NCI-H1048 (cell line): ENCODE results near the gene KCNK6.

Source experiments
- DNase-seq: peaks from one replicate; lab custom pipeline; 2025; lab: John Stamatoyannopoulos, UW

KCNK6 gene

DNA sequence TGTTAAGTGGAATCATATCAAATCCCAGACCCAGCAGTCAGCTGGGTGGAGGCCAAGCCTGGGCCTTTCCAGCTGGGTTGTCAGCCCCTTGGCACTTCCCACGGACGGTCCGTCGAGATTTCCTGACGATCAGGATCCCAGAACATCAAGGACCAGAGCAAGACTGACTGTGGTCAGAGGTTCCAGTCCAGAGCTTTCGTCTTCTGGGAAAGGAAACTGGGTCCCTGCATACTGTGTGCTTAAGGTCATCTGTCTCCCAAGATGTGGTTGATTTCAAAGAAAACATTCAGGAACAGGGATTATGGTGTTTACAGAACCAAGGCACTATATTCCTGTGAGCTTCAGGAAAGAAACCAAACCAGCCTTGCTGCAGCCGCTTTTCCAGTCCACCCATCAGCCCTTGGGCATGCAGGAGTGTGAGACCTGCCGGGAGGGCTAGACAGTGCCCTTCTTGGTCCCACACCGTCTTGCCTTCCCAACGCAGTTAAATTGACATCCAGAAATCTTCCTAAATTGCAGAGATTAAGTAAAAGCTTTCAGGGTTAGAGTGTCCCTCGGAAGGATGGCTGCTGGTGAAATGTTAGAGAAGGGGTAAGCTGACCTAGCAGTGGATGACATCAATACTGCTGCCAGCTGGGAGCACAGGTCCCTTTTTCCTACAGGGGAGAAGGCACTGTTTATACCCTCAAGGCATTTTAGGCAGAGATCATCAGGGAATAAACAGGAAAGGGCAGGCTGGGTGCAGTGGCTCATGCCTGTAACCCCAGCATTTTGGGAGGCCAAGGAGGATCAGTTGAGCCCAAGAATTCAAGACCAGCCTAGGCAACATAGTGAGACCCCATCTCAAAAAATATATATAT is 20.6 kb upstream of the KCNK6 start:
- DNase-seq: no peak

GRCh38 chr19:38303517-38304351 is 15.9 kb upstream of the KCNK6 start, which contains the start of gene C19orf33:
Gene C19orf33 (plus strand): TSS chr19:38304251. CDS start chr19:38304262, 11 bp downstream.
- DNase-seq: no peak

- DNase-seq: no peak
Observed at GRCh38 chr19:38304352-38304865, 15.2 kb upstream of the KCNK6 start.

DNA sequence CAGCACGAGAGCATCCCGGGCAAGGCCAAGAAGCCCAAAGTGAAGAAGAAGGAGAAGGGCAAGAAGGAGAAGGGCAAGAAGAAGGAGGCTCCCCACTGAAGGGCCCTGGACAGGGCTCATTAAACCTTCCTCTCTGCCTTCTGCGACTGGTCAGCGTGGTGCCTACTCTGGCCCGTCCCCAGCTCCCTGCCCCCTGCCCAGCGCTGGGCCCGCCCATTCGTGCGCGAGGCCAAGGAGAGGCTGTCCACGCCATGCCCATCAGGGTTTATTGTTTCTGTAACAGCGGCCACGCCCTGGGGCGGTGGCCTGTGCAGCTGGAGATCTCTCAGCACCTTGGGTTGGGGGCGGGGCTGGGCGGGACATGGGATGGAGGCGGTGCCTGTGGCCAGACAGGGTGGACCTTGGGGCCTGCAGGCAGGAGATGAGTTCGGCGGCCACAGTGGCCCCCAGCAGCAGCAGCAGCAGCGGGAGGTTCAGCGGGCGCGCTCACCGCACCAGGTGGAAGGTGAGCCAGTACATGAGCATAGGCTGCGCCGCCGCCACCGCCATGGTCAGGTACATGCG is 14.7 kb upstream of the KCNK6 start:
- no peak for DNase-seq

GRCh38 chr19:38306236-38306635 is 13.4 kb upstream of the KCNK6 start:
- no peak for DNase-seq

DNA sequence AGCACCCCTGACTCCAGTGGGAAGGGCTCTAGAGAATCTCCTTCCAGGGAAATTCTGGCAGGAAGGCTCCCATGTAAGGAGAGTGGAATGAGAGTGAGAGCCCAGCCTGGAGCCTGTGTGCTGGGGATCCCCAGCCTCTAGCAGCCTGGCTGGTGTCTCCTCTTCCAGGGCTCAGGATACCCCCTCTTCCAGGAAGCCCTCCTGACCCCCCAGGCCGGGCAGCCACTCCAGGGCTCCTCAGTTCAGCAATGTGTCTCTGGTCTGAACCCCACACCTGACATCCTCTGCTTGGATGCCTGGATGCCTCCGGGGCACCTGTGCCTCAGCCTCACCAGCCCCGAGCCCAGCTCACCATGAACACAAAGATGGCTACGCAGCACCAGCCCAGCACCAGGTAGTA is 12.6 kb upstream of the KCNK6 start:
- no peak for DNase-seq

DNA sequence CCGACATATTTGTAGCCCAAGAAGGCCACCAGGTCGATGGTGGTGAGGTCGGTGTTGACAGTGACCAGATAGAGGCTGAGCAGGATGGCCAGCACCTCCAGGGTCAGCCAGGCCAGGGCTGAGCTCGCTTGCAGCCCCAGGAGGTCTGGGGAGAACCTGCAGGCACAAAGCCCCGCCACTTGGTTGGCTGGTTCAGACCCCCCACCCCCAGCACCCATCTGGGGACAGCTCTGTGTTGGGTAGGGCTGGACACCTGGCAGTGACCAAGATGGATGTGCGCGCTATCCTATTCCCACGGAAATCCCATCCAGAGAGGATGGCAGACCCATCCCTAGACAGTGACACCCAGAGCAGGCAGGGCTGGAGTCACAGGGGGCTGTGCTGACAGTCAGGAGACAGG is 12.0 kb upstream of the KCNK6 start:
- no peak for DNase-seq

DNA sequence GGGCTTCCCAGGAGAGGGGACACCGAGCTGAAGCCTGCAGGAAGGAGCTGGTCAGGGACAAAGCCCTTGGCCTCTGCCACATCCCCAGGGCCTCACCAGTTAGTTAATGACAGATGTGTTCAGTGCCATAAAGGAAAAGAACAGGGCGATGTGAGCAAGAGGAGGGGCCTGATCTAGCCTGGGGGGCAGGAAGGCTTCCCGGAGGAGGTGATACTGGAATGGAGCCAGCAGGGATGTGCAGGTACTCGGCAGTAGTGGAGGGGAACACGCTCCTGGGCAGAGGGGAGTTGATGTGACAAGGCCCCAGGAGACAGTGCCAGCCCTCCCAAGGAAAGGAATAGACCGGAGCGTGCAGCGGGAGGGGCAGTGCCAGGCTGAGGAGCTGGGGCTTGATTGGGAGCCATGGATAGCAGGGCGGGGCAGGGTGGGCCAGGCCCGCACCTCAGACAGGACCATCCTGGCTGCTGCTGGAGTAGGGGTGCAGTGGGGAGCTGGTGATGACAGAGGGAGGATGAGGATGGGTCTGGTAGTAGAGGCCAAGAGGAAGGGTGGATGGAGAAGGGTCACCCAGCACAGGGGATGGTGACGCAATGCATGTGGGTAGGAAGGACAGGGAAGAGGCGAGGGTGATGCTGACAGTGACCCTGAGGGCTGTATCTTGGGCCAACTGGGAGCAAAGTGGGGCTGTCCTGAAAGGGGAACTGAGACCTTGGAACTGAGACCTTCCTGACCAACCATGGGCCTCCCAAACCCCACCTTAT is 11.5 kb upstream of the KCNK6 start:
- DNase-seq: no peak

- DNase-seq: no peak
Observed at GRCh38 chr19:38308926-38309614, 10.6 kb upstream of the KCNK6 start.

GRCh38 chr19:38309615-38310278 is 9.9 kb upstream of the KCNK6 start:
- no peak for DNase-seq

GRCh38 chr19:38310279-38310670 is 9.4 kb upstream of the KCNK6 start:
- DNase-seq: no peak

- DNase-seq: no peak
Observed at GRCh38 chr19:38310986-38311385, 8.7 kb upstream of the KCNK6 start.

DNA sequence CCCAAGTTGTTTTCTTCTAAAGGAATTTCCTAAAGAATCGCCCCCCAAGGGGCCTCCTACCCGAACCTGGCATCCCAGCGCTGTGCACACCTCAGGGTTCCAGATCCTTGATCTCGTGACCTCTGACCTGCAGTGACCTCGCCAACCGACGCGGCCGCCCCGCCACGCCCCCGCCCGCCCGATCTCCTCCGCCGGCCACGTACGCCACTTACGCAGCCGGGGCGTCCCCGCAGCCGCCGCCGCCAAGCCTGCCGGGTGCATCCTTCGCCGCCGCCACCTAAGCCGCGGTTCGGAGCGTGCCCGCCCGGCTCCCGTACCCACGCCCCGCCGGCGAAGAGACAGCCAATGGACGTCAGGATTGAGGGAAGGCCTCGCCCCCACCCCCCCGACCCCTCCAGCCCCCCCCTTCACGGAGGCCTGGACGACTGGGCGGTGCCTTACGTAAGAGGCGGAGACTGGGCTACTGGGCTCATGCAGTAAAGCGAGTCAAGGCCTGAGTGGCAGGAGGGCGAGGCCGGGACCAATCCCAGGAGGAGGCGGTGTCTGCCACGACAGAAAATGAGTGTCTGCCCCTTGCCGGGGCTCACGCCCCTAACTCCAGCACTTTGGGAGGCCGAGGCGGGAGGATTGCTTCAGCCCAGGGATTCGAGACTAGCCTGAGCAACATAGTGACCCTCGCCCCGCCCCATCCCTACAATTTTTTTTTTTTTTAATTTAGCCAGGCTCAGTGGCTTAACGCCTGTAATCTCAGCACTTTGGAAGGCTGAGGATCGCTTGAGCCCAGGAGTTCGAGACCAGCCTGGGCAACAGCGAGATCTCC is 3.8 kb upstream of the KCNK6 start, which contains the start of gene YIF1B:
Gene YIF1B, minus strand, starts transcription at position 291 of the 820 bp plus-strand sequence. Its CDS starts 30 bp downstream, at position 261.
- peak; percentile 90 for DNase-seq

- DNase-seq: no peak
Observed at GRCh38 chr19:38316477-38317067, 3.1 kb upstream of the KCNK6 start.

DNA sequence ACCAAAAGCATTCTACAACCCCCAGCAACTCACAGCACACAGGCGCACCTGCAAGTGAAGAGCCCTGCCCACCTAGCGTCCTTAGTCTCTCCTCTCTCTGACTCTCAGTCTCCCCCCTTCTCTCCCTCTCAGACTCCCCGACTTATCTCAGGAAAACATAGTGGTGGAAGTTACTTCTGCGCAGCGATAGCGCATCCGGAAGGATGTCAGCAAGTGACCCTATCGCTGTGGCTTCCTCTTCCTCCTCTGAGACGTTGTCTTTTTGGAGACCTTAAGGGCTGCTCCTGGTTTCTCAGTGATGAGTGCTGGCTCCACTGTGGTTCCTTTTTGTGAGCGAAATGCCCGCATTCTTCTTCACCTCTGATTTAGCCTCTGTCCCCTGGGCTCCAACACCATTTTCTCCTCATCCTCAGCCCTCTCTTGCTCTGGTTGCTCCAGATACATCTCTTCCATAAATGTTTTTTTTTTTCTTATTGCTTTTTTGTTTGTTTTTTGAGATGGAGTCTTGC is 2.5 kb upstream of the KCNK6 start:
- no peak for DNase-seq

GRCh38 chr19:38318660-38319059 is 985 bp upstream of the KCNK6 start:
- no peak for DNase-seq

GRCh38 chr19:38320969-38321339 is 1.3 kb downstream of the KCNK6 start:
- DNase-seq: no peak

DNA sequence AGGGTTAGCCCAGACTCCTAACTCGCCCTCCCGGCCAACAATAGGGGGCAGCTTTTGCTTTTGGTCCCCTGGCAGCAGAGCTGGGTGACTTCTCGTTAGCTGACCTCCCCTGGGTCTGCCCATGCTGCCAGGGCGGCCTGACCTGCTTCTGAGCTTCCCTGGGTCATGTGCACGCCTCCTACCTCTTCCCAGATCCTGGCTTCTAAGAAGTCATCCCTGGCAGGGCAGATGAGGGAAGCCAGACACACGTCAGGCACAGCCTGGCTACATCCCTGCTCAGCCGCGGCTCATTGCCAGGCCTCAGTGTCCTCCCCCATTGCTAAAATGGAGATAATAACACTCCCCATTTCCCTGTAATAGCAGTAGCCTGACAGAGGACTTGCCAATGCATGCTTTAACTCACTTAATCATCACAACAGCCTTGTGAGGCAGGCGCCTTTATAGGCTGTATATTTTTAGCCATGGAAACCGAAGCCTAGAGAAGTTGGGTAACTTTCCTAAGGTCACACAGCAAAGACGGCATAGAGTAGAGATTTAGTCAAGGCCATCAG is 2.1 kb downstream of the KCNK6 start:
- DNase-seq: no peak

DNA sequence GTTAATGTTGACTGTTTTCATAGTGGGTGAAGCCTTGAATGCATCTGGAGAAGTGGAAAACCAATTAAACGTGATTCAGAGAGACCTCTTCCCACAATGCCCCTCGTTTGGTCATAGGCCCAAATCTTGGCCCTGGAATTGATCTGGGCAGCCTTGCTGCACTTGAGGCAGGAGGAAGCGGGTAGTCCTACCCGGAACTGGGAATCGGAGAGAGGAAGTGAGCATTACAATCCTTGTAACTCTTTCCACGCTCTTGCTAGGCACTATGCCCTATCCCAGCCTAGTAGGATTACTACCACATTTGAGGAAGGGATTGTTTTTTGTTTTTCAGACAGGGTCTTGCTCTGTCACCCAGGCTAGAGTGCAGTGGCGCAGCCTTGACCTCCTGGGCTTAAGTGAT is 3.6 kb downstream of the KCNK6 start:
- DNase-seq: no peak
